ENCODE results near the gene XIRP2. TPM values are rescaled to one million over a fixed set of nuclear protein-coding genes. Genes with fewer than 3 reads are reported as not detected.
A peak's percentile ranks its signal among the peaks of the same experiment; 100 is the strongest.

Gene XIRP2
- polyA plus RNA-seq, 4 donors: 0.03 to 7.3 (median 0.74) TPM

- no peak overlapping the region for H3K4me3 ChIP-seq (ENCODE audit: low read depth in 1 of 3, low read length in 3 of 3)
- FAIRE-seq: no peak
- WGBS, 3 donors: 10 to 28% (median 15%) methylated on average over 1 of the region's 1 CpG
These were observed 269.2 kb downstream of the XIRP2 start for GRCh38 chr2:167157523-167157922.

GRCh38 chr2:167177196-167177595, 288.9 kb downstream of the XIRP2 start:
- DNase-seq (no peak), FAIRE-seq (peak; percentile 47)
- Histone ChIP-seq H3K4me3 (ENCODE audit: low read depth in 1 of 3, low read length in 3 of 3) (no peak overlapping the region), H3K36me3 (ENCODE audit: control insufficient read depth in 3 of 3, insufficient read depth in 2 of 3, low read depth in 1 of 3, low read length in 3 of 3) (no peaks in the 10 kb centered on the region), H3K27ac (ENCODE audit: low read depth in 1 of 3, low read length in 2 of 3) (no peak overlapping the region), H3K9me3 (ENCODE audit: control insufficient read depth in 2 of 2, insufficient read depth in 1 of 2, low read depth in 1 of 2, low read length in 1 of 2) (peaks cover 0 to 11% of the 10 kb centered on the region in 2 donors), H3K27me3 (ENCODE audit: control insufficient read depth in 3 of 3, insufficient read depth in 3 of 3, low read length in 3 of 3) (no peaks in the 10 kb centered on the region), H3K4me1 (ENCODE audit: control insufficient read depth in 3 of 3, insufficient read depth in 2 of 3, low read depth in 1 of 3, low read length in 2 of 3) (no peaks in the 10 kb centered on the region)

More at GRCh38 chr2:167157523-167157922, 269.2 kb downstream of the XIRP2 start:
- Histone ChIP-seq H3K36me3 (ENCODE audit: control insufficient read depth in 3 of 3, insufficient read depth in 2 of 3, low read depth in 1 of 3, low read length in 3 of 3) (no peaks in the 10 kb centered on the region), H3K27ac (ENCODE audit: low read depth in 1 of 3, low read length in 2 of 3) (no peak overlapping the region), H3K9me3 (ENCODE audit: control insufficient read depth in 2 of 2, insufficient read depth in 1 of 2, low read depth in 1 of 2, low read length in 1 of 2) (peaks cover 2 to 15% of the 10 kb centered on the region in 2 donors), H3K27me3 (ENCODE audit: control insufficient read depth in 3 of 3, insufficient read depth in 3 of 3, low read length in 3 of 3) (no peaks in the 10 kb centered on the region), H3K4me1 (ENCODE audit: control insufficient read depth in 3 of 3, insufficient read depth in 2 of 3, low read depth in 1 of 3, low read length in 2 of 3) (no peaks in the 10 kb centered on the region)
- DNase-seq: no peak

DNA sequence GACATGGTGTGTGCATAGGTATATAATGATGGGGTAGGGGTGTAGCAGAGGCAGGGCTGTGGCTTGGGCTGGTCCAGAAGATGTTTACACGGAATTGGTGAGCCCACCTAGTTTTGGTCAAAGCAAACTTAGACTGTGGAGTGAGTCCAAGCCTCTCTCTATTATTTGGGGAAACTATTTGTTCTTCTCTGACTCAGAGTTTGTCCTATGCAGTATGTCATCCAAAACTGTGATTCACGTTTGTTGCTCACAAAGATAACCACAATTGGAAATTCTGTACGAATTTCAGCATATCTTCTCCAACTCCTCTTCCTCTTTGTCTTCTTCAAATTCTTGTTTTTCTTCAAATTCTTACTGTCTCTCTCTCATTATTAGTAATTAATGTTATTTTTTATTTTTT, 292.9 kb downstream of the XIRP2 start:
- 39 to 70% (median 46%) methylated on average over 3 of the region's 3 CpGs for WGBS, 3 donors
- no peak overlapping the region for H3K27ac ChIP-seq (ENCODE audit: low read depth in 1 of 3, low read length in 2 of 3)
- no peak overlapping the region for H3K4me3 ChIP-seq (ENCODE audit: low read depth in 1 of 3, low read length in 3 of 3)
- no peaks in the 10 kb centered on the region for H3K27me3 ChIP-seq (ENCODE audit: control insufficient read depth in 3 of 3, insufficient read depth in 3 of 3, low read length in 3 of 3)
- H3K36me3 ChIP-seq (ENCODE audit: control insufficient read depth in 3 of 3, insufficient read depth in 2 of 3, low read depth in 1 of 3, low read length in 3 of 3): no peaks in the 10 kb centered on the region
- no peak for DNase-seq
- H3K9me3 ChIP-seq (ENCODE audit: control insufficient read depth in 2 of 2, insufficient read depth in 1 of 2, low read depth in 1 of 2, low read length in 1 of 2): peaks cover 0 to 1% of the 10 kb centered on the region in 2 donors
- no peak for FAIRE-seq
- no peaks in the 10 kb centered on the region for H3K4me1 ChIP-seq (ENCODE audit: control insufficient read depth in 3 of 3, insufficient read depth in 2 of 3, low read depth in 1 of 3, low read length in 2 of 3)

- Histone ChIP-seq H3K27ac (ENCODE audit: low read depth in 1 of 3, low read length in 2 of 3) (no peak overlapping the region), H3K9me3 (ENCODE audit: control insufficient read depth in 2 of 2, insufficient read depth in 1 of 2, low read depth in 1 of 2, low read length in 1 of 2) (no peaks in the 10 kb centered on the region), H3K4me3 (ENCODE audit: low read depth in 1 of 3, low read length in 3 of 3) (no peak overlapping the region), H3K27me3 (ENCODE audit: control insufficient read depth in 3 of 3, insufficient read depth in 3 of 3, low read length in 3 of 3) (no peaks in the 10 kb centered on the region), H3K4me1 (ENCODE audit: control insufficient read depth in 3 of 3, insufficient read depth in 2 of 3, low read depth in 1 of 3, low read length in 2 of 3) (no peaks in the 10 kb centered on the region), H3K36me3 (ENCODE audit: control insufficient read depth in 3 of 3, insufficient read depth in 2 of 3, low read depth in 1 of 3, low read length in 3 of 3) (no peaks in the 10 kb centered on the region)
- WGBS, 3 donors: 90 to 93% (median 93%) methylated on average over 4 of the region's 4 CpGs
- FAIRE-seq: no peak
- no peak for DNase-seq
These were observed 293.4 kb downstream of the XIRP2 start for GRCh38 chr2:167181688-167182087.

- no peaks in the 10 kb centered on the region for H3K36me3 ChIP-seq (ENCODE audit: control insufficient read depth in 3 of 3, insufficient read depth in 2 of 3, low read depth in 1 of 3, low read length in 3 of 3)
- FAIRE-seq (no peak), DNase-seq (no peak)
- 63 to 87% (median 65%) methylated on average over 2 of the region's 2 CpGs for WGBS, 3 donors
- no peaks in the 10 kb centered on the region for H3K27me3 ChIP-seq (ENCODE audit: control insufficient read depth in 3 of 3, insufficient read depth in 3 of 3, low read length in 3 of 3)
- H3K9me3 ChIP-seq (ENCODE audit: control insufficient read depth in 2 of 2, insufficient read depth in 1 of 2, low read depth in 1 of 2, low read length in 1 of 2): no peaks in the 10 kb centered on the region
- H3K4me3 ChIP-seq (ENCODE audit: low read depth in 1 of 3, low read length in 3 of 3): no peak overlapping the region
- H3K4me1 ChIP-seq (ENCODE audit: control insufficient read depth in 3 of 3, insufficient read depth in 2 of 3, low read depth in 1 of 3, low read length in 2 of 3): no peaks in the 10 kb centered on the region
- H3K27ac ChIP-seq (ENCODE audit: low read depth in 1 of 3, low read length in 2 of 3): no peak overlapping the region
These were observed 294.1 kb downstream of the XIRP2 start for GRCh38 chr2:167182403-167182802.

- no peak overlapping the region for H3K4me3 ChIP-seq (ENCODE audit: low read depth in 1 of 3, low read length in 3 of 3)
- no peaks in the 10 kb centered on the region for H3K9me3 ChIP-seq (ENCODE audit: control insufficient read depth in 2 of 2, insufficient read depth in 1 of 2, low read depth in 1 of 2, low read length in 1 of 2)
- WGBS, 3 donors: 87 to 91% (median 88%) methylated on average over 3 of the region's 3 CpGs
- no peaks in the 10 kb centered on the region for H3K36me3 ChIP-seq (ENCODE audit: control insufficient read depth in 3 of 3, insufficient read depth in 2 of 3, low read depth in 1 of 3, low read length in 3 of 3)
- no peaks in the 10 kb centered on the region for H3K4me1 ChIP-seq (ENCODE audit: control insufficient read depth in 3 of 3, insufficient read depth in 2 of 3, low read depth in 1 of 3, low read length in 2 of 3)
- H3K27me3 ChIP-seq (ENCODE audit: control insufficient read depth in 3 of 3, insufficient read depth in 3 of 3, low read length in 3 of 3): no peaks in the 10 kb centered on the region
- no peak overlapping the region for H3K27ac ChIP-seq (ENCODE audit: low read depth in 1 of 3, low read length in 2 of 3)
- DNase-seq (no peak), FAIRE-seq (no peak)
These were observed 295.7 kb downstream of the XIRP2 start for GRCh38 chr2:167183931-167184330.

DNA sequence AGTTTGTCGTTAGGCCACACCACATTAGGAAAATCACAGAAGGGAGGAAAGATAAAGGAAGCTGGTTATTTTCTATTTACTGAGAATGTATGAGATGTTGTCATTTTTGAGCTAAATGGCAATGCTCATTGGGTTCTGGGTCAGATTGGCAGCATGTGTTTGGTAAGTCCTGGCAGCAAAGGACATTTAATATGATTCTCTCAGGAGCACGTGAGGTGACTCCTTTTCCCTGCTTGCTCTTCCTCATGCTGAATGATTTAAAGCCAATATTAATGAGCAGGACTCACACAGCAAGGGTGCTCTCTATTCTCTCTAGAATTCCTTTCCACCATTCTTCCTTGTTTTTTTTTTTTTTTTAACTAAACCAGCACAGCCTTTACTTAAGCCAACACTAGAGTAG, 298.2 kb downstream of the XIRP2 start:
- H3K27ac ChIP-seq (ENCODE audit: low read depth in 1 of 3, low read length in 2 of 3): no peak overlapping the region
- no peaks in the 10 kb centered on the region for H3K36me3 ChIP-seq (ENCODE audit: control insufficient read depth in 3 of 3, insufficient read depth in 2 of 3, low read depth in 1 of 3, low read length in 3 of 3)
- FAIRE-seq (no peak), DNase-seq (no peak)
- no peak overlapping the region for H3K4me3 ChIP-seq (ENCODE audit: low read depth in 1 of 3, low read length in 3 of 3)
- no peaks in the 10 kb centered on the region for H3K27me3 ChIP-seq (ENCODE audit: control insufficient read depth in 3 of 3, insufficient read depth in 3 of 3, low read length in 3 of 3)
- 75 to 82% (median 77%) methylated on average over 2 of the region's 2 CpGs for WGBS, 3 donors
- H3K9me3 ChIP-seq (ENCODE audit: control insufficient read depth in 2 of 2, insufficient read depth in 1 of 2, low read depth in 1 of 2, low read length in 1 of 2): no peaks in the 10 kb centered on the region
- H3K4me1 ChIP-seq (ENCODE audit: control insufficient read depth in 3 of 3, insufficient read depth in 2 of 3, low read depth in 1 of 3, low read length in 2 of 3): no peaks in the 10 kb centered on the region

DNA sequence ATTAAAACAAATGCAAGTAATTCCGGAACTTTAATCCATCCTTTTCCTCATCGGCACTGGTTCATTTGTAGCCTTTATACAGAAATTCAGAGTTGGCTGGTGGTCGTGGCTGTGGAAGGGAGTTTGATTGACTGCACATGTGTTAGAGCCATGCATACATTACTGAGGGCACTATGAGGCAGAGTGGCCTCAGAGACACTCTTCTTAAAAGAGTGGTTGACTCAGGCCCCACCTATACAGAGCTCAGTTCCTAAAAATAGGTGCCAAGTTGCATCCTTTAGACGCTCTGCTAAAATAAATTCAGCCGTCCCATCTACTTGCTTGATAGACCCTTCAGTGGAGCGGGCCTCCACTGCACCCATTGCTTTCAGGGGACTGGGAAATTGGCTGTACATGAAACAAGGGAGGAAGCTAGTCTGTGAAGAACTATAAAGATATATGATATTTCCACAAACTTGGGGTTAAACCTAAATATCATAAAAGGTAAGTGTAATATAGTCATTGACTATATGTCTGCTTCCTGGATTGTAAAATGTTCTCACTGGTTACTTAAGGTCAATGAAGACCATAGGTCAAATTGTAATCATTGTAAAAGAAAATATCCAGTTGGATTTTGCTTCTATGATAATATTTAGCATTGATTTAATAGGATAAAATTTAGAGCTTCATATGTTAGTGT, 298.9 kb downstream of the XIRP2 start:
- FAIRE-seq (no peak), DNase-seq (no peak)
- Histone ChIP-seq H3K27ac (ENCODE audit: low read depth in 1 of 3, low read length in 2 of 3) (no peak overlapping the region), H3K4me1 (ENCODE audit: control insufficient read depth in 3 of 3, insufficient read depth in 2 of 3, low read depth in 1 of 3, low read length in 2 of 3) (no peaks in the 10 kb centered on the region), H3K9me3 (ENCODE audit: control insufficient read depth in 2 of 2, insufficient read depth in 1 of 2, low read depth in 1 of 2, low read length in 1 of 2) (no peaks in the 10 kb centered on the region), H3K36me3 (ENCODE audit: control insufficient read depth in 3 of 3, insufficient read depth in 2 of 3, low read depth in 1 of 3, low read length in 3 of 3) (no peaks in the 10 kb centered on the region), H3K4me3 (ENCODE audit: low read depth in 1 of 3, low read length in 3 of 3) (no peak overlapping the region), H3K27me3 (ENCODE audit: control insufficient read depth in 3 of 3, insufficient read depth in 3 of 3, low read length in 3 of 3) (no peaks in the 10 kb centered on the region)
- WGBS, 3 donors: 84 to 86% (median 86%) methylated on average over 6 of the region's 6 CpGs

Measured in small intestine (tissue), 7 donors.